Naive B cell (primary cell): ENCODE measurements around the gene DDX10. TPM values are rescaled to one million over a fixed set of nuclear protein-coding genes. Genes with fewer than 3 reads are reported as not detected.

ENCODE experiments used
- ATAC-seq, 2 donors: fragments of 150-1000 bp; cut with Tn5 transposase; 2 replicates each; pipeline ENCODE4 v1.10.0; 2021; ENCODE audit warnings: low read depth in 2 of 2, mild to moderate bottlenecking in 2 of 2, moderate library complexity in 2 of 2
- DNase-seq: peaks from one replicate; pipeline ENCODE4 v3.0.0; 2022
- H3K27ac Mint-ChIP-seq, 6 donors: one replicate each; pipeline ENCODE4 v1.8.0; 2020 to 2022; ENCODE audit warnings: mild to moderate bottlenecking in 6 of 6, mixed read lengths in 6 of 6, moderate library complexity in 5 of 6, inconsistent platforms in 2 of 6
- H3K27me3 Mint-ChIP-seq, 3 donors: one replicate each; pipeline ENCODE4 v1.8.0; 2021 to 2022; ENCODE audit warnings: mixed read lengths in 3 of 3, mild to moderate bottlenecking in 1 of 3
- H3K36me3 Mint-ChIP-seq, 2 donors: one replicate each; pipeline ENCODE4 v1.8.0; 2020 to 2022; ENCODE audit warnings: mixed read lengths in 2 of 2, inconsistent platforms in 1 of 2, mild to moderate bottlenecking in 1 of 2
- H3K4me1 Mint-ChIP-seq, 3 donors: one replicate each; pipeline ENCODE4 v1.8.0; 2020 to 2022; ENCODE audit warnings: mixed read lengths in 3 of 3, inconsistent platforms in 1 of 3, mild to moderate bottlenecking in 1 of 3, moderate library complexity in 1 of 3
- H3K4me3 Mint-ChIP-seq, 8 donors: one replicate each; pipeline ENCODE4 v1.8.0; 2020 to 2022; ENCODE audit warnings: mild to moderate bottlenecking in 8 of 8, mixed read lengths in 8 of 8, moderate library complexity in 8 of 8, inconsistent platforms in 2 of 8
- H3K9me3 Mint-ChIP-seq, 7 donors: one replicate each; pipeline ENCODE4 v1.8.0; 2020 to 2022; ENCODE audit warnings: mixed read lengths in 7 of 7, mild to moderate bottlenecking in 5 of 7, inconsistent platforms in 2 of 7, moderate library complexity in 1 of 7
- polyA plus RNA-seq, 6 donors: library from polyadenylated mRNA; unstranded; fragments of 300-500 nt; fragmentation: Illumina TruSeq; gene quantifications; one replicate each; pipeline ENCODE4 v1.2.3, GENCODE V29; 2021; ENCODE audit warnings: low read depth in 6 of 6

The DDX10 gene
- polyA plus RNA-seq, 6 donors from 2014 or later = 14.0 to 24.2 (median 18.9) TPM

DNA sequence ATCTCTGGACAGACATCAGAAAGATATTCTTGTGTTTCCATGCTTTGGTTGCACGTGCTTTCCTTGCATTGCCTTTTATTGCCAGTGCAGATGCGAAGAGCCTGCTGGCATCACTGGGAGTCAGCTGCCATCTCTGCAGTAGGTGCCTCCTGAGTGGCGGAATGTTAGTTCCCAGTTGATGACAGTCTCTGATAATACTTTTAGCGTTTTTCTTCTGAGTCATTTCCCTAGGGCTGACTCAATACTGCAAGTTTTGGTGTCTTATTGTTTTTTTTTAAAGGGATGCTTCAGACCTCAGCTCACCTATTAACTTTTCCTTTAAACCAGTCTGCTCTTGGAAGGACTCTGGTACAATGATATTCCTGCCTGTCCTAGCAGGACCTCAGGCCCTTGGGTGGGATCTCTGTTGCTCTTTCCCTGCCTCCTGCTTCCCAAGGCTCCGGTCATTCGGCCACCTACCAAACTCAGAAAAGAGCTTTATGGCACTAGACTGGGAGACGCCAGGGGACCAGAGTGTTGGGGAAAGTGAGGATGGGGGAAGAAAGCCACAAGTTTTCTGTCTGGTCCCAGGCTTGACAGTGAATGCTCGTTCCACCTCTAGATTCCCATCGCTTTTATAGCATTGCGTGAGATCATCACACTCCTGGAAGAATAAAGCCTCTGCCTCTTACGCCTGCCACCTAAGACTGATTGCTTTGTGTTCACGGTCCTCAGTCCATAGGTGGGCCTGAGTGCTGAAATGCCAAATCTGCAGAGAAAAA lies 308.7 kb downstream of the DDX10 start:
- Mint-ChIP-seq H3K9me3 (peaks cover 0 to 2% (median 0%) of the 10 kb centered on the region in 7 donors), H3K27ac (peak overlapping the region in 2 of 6 donors; percentile 2 to 23), H3K4me3 (no peak overlapping the region), H3K27me3 (peaks cover 0 to 16% (median 0%) of the 10 kb centered on the region in 3 donors), H3K4me1 (no peaks in the 10 kb centered on the region), H3K36me3 (no peaks in the 10 kb centered on the region)
- no peak for ATAC-seq
- no peak for DNase-seq

DNA sequence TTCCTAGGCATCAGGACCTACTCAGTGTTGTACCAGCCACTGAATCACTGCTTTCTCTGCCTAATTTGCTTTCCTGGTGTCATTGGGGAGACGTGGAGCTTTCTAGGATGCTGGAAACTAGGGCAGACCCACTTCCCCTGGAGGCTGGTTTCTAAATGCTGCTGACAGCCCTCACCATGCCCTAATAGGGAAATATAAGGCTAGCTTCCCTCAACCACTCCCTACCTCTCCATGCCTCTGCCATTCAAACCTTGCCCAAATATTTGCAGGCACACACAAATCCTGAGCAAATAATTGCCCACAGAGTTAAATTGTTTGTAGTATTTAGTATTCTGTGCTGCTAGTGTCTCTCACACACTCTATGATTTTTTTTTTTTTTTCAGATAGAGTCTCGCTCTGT lies 310.2 kb downstream of the DDX10 start:
- H3K27ac Mint-ChIP-seq = no peak overlapping the region
- peaks cover 0 to 7% (median 1%) of the 10 kb centered on the region in 7 donors for H3K9me3 Mint-ChIP-seq
- ATAC-seq (no peak), DNase-seq (no peak)
- H3K4me3 Mint-ChIP-seq = no peak overlapping the region
- no peaks in the 10 kb centered on the region for H3K4me1 Mint-ChIP-seq
- H3K36me3 Mint-ChIP-seq = no peaks in the 10 kb centered on the region
- peaks cover 0 to 16% (median 0%) of the 10 kb centered on the region in 3 donors for H3K27me3 Mint-ChIP-seq

DNA sequence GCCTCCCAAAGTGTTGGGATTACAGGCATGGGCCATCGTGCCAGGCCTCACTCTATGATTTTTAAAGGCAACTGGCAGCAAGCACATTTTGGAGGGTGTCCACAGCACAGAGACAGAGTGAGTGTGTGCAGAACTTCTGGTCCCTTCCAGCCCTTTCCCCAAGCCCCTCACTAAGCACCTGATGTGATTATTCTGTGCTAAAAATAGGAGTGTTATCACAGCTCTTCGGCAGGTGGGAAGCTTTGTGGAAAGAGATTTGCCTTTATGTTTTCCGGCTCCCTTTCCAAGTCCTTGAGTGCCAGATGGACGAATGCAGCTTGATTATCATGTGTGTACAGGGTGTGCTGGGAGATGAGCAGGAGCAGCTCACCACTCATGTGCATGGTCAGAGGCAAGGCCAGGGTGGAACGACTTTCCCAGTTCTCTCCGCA lies 310.8 kb downstream of the DDX10 start:
- ATAC-seq (no peak), DNase-seq (no peak)
- H3K36me3 Mint-ChIP-seq = no peaks in the 10 kb centered on the region
- peaks cover 0 to 16% (median 0%) of the 10 kb centered on the region in 3 donors for H3K27me3 Mint-ChIP-seq
- no peak overlapping the region for H3K4me3 Mint-ChIP-seq
- peaks cover 0 to 8% (median 1%) of the 10 kb centered on the region in 7 donors for H3K9me3 Mint-ChIP-seq
- H3K4me1 Mint-ChIP-seq = no peaks in the 10 kb centered on the region
- H3K27ac Mint-ChIP-seq = no peak overlapping the region

DNA sequence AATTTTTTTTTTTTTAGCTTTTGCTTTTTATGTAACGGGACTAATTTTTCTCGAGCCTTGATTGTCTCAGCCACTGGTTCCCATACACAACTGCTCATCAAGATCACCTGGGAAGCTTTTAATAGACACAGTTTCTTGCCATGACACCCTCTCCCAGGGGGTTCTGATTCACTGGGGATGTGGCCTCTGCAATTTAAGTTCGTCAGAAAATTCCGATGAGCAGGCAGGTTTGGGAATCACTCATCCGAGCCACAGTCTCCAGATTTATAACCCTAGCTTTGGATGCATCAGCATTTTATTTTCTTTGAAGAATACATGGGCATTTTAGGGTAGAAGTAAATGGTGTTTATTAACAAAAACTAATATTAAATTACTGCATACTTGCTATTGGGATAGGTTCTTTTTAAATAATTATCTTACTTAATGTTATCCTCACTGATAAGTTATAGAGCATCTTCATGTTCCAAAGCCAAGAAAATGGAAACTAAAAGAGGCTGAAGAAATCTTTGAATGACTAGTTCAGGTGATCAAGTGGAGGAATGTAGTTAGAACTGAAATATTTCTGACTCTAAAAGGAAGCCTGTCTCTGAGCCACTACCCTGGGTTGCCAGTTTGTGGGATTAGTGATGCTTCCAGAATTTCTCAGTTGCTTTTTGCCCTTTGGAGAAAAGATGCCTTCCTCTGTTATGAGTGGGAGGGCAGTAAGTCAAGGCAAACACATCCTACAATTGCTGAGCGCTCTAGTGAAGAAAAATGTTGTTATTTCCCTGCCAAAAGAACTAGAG lies 319.0 kb downstream of the DDX10 start:
- Mint-ChIP-seq H3K9me3 (peaks cover 0 to 14% (median 0%) of the 10 kb centered on the region in 7 donors), H3K27me3 (no peaks in the 10 kb centered on the region), H3K4me1 (no peaks in the 10 kb centered on the region), H3K27ac (no peak overlapping the region), H3K36me3 (no peaks in the 10 kb centered on the region), H3K4me3 (no peak overlapping the region)
- no peak for ATAC-seq
- DNase-seq = no peak

DNA sequence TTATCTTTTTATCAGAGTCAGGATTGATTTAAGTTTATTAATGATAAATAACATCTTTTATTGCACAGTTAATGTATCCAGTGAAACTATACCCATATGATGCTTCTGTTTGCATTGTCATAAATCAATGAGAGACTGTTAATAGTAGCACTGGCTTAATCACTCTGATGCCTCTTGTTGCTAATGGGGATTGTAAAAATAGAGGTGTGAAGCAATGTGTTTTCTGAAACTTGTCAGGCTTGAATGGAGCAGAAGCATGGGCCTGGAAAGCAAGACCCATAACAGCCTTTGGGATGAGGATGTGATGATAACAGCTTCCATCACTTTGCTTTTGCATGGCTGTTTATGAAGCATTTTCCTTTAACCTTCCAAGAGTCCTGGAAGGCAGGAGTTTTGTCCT lies 319.7 kb downstream of the DDX10 start:
- Mint-ChIP-seq H3K4me1 (no peaks in the 10 kb centered on the region), H3K27ac (no peak overlapping the region), H3K4me3 (no peak overlapping the region), H3K9me3 (peaks cover 0 to 16% (median 2%) of the 10 kb centered on the region in 7 donors), H3K36me3 (no peaks in the 10 kb centered on the region), H3K27me3 (peaks cover 0 to 2% (median 0%) of the 10 kb centered on the region in 3 donors)
- DNase-seq = no peak
- ATAC-seq = no peak

DNA sequence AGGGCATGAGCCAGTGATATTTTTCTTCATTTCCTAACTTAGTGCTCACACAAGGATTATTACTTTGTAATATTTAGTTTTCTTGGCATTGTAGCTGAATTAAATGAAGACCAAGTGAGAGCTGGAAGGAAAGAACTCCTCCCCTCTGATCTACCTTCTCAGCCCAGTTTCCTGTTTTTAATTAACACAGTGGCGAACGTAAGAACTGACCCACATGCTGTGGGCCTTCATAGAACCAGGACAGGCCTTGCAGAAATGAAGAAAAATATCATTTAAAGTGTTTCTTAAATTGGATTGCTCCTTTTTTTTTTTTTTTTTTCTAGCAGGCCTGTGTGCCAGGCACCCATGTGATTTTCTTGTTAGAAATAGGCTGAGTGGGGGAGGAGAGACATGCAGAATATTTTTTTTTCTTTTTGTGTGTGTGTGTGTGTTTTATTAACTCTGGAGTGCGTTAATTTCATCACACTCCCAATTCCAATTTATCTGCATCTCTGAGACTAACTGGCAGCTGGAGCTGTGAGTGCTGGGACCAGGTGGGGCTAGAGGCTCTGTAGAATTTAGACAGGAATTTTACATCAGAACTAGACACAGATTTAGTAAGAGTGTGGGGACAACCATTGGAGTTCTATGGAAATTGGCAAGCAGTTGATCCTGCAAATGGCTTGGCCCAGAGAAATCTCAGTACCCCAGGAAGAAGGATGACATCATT lies 320.5 kb downstream of the DDX10 start:
- DNase-seq (no peak), ATAC-seq (no peak)
- no peaks in the 10 kb centered on the region for H3K4me1 Mint-ChIP-seq
- no peak overlapping the region for H3K27ac Mint-ChIP-seq
- H3K9me3 Mint-ChIP-seq = peaks cover 0 to 19% (median 4%) of the 10 kb centered on the region in 7 donors
- peaks cover 0 to 6% (median 0%) of the 10 kb centered on the region in 3 donors for H3K27me3 Mint-ChIP-seq
- H3K36me3 Mint-ChIP-seq = no peaks in the 10 kb centered on the region
- H3K4me3 Mint-ChIP-seq = no peak overlapping the region

DNA sequence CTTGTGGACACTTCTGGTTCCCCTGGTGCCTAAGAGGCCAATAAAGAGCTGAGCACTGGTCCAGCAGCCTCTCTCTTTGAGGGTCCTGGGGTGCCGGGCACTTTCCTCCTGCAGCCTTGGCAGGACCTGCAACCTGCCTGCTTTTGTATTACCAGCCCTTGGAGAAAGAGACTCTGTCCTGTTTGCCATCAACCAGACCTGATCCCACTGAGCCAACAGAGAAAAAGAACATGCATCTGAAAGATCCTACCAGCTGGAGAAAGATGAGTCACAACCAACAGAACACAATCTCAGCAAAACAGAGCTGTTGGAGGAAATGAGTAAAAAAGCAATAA lies 321.0 kb downstream of the DDX10 start:
- Mint-ChIP-seq H3K4me1 (no peaks in the 10 kb centered on the region), H3K27ac (no peak overlapping the region), H3K9me3 (peaks cover 0 to 21% (median 4%) of the 10 kb centered on the region in 7 donors), H3K36me3 (no peaks in the 10 kb centered on the region), H3K4me3 (no peak overlapping the region), H3K27me3 (peaks cover 0 to 6% (median 0%) of the 10 kb centered on the region in 3 donors)
- no peak for ATAC-seq
- no peak for DNase-seq

Other genes with a start within 250 kb of the DDX10 start
- 1 to 10 TPM in 4 of 6 donors, under 1 TPM in 1, not detected in 1; 0.48 to 2.4 (median 1.8) TPM for gene C11orf65, start 197.5 kb upstream of the DDX10 start, polyA plus RNA-seq
- 1 to 10 TPM; 1.5 to 5.1 (median 3.7) TPM for gene POGLUT3, start 166.7 kb upstream of the DDX10 start, polyA plus RNA-seq
- gene EXPH5, start 71.3 kb upstream of the DDX10 start, polyA plus RNA-seq = 1 to 10 TPM in 1 of 6 donors, under 1 TPM in 4, not detected in 1; 0.05 to 1.0 (median 0.31) TPM